ENCODE measurements around the gene DNAJC10.

DNA sequence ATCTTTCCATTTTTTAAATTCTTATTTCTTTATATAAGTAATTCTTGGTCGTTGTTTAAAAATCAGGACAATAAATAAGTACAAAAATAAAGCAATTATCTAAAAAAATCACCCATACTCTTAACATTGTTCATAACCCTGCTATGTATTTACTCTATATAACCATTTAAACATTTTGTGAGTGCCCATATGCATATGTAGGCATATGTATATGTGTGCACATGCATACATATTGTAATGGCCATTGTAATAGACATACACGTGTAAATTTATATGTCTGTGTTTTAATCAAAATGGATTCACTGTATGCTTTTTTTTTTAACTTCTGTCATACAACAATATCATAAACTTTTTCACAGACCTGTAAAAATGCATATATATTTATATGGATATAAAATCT, 25.6 kb downstream of the DNAJC10 start:
- TF ChIP-seq, protein P1, sequence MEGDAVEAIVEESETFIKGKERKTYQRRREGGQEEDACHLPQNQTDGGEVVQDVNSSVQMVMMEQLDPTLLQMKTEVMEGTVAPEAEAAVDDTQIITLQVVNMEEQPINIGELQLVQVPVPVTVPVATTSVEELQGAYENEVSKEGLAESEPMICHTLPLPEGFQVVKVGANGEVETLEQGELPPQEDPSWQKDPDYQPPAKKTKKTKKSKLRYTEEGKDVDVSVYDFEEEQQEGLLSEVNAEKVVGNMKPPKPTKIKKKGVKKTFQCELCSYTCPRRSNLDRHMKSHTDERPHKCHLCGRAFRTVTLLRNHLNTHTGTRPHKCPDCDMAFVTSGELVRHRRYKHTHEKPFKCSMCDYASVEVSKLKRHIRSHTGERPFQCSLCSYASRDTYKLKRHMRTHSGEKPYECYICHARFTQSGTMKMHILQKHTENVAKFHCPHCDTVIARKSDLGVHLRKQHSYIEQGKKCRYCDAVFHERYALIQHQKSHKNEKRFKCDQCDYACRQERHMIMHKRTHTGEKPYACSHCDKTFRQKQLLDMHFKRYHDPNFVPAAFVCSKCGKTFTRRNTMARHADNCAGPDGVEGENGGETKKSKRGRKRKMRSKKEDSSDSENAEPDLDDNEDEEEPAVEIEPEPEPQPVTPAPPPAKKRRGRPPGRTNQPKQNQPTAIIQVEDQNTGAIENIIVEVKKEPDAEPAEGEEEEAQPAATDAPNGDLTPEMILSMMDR (IDR thresholded peaks at IDR 0.05; ENCODE audit: low read length) = no peak
- TF ChIP-seq EZH2phosphoT487 (IDR thresholded peaks at IDR 0.05; ENCODE audit: low read length) (no peak), EZH2 (optimal IDR thresholded peaks at IDR 0.05; ENCODE audit: low read depth, low read length) (no peak)
